Activated naive CD8-positive, alpha-beta T cell treated with anti-CD3 and anti-CD28 coated beads, Interleukin-2, amount 50 U/mL, for 16 hours (primary cell): ENCODE measurements around the gene GPHN.

Experiments used
- DNase-seq: peaks from one replicate; pipeline ENCODE4 v3.0.0-alpha.2; 2020; ENCODE audit warnings: low read depth, low spot score

GPHN gene

DNA sequence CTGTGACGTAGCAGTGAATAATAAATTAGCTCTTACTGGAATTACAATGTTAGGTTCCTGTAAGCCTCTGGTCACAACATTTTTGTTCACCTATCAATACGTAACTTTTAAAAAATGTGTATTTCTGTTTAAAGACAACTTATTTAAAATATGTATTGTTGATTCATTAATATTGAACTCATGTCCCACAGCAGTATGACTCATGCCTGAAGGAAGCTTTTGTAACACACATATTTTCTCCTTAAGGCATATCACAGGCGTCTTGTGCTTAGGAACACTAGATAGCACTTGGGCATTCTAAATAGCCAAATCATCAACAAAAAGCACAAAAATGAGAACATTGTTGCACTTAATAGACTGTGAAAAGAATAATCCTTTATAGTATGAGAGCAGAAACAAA lies 92.5 kb downstream of the GPHN start:
- no peak for DNase-seq

DNA sequence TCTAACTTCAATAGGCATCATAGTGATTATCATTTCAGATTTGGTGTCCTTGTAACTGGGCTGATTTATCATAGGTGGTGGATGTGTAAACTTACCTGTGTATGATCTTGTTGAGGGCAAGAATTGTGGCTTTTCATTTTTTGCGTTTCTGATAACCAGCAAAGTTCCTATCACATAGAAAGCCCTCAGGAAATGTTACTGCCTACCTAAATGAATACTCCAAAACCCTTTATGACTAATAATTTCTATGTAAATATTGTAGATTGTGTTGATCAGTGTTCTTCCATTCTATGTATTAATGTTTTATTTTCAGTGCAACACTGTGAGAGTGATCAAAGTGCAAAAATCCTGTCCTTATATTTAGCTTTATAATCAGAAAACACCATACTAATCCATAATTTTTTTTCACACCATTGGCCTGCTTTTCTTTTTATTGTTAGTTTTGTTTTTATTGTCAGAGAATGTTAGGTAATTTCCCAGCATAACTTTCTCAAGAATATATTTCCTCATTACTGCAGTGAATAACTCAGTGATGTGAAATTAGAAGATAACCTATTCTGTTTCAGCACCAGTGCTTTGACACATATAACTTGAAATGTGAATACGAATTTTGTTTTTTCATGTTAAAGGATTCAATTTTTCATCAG lies 94.1 kb downstream of the GPHN start:
- DNase-seq = no peak

DNA sequence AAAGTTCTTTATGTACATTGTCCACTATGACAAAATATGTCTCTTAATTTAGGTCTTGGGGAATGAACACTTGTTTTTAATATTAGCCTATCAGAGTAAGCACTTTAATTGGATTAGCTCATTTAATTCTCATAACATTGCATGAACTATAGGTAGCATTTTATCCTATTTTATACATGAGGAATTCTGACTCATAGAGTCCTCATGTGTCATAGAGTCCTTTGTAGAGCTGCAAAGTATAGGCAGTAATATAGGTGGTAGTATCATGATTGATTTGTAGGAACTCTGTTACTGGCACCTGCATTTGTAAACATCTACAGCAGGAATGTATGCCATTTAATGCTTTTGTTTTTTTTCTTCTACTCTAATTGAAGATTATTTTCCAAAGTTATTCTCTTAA lies 96.0 kb downstream of the GPHN start:
- DNase-seq = no peak

DNA sequence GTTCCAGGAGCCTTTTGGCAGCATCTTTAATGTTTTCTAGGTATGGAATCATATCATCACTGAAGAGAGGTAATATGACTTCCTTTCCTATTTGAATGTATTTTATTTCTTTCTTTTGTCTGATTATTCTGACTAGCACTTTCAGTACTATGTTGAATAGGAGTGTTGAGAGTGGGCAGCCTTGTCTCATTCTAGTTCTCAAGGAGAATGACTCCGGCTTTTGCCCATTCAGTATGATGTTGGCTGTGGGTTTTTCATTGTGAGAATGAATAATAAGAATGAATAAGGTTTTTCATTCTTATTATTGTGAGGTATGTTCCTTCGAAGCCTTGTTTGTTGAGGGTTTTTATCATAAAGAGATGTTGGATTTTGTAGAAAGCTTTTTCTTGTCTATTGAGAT lies 98.9 kb downstream of the GPHN start:
- DNase-seq = no peak

DNA sequence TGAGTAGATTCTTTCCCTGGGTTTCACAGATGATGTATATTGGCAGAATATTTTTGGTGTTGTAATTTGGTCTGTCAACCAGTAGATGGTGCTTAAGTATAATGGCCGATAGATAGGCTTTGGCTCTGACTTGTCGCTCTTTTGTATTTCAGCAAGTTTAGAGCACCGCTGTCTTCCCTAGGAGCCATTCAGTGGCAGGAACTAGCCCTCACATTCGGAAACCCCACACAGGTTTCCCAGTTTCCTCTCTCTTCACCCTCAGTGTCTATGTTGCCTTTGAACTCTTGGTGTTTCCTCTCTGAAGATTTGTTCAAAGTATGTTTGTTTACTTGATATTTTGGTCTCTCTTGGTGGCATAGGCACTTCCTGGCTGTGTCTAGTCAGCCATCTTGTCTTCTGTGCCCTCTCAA lies 102.2 kb downstream of the GPHN start:
- DNase-seq = no peak

DNA sequence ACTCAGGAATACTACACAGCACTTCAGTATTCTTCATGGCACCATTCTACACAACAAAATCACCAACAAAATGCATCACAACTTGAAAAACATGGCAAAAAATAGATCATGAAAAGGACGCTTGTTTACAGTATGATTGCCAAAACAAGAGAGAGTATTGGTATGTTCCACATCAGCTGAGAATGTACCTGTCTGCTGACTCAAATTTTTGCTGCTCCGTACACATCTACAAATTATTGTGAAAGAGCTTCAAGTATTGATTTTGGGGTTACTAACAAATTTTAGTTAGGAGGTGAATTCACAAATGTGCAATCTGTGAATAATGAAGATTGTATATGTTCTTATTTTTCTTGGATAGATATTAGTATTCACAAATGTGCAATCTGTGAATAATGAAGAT lies 105.4 kb downstream of the GPHN start:
- DNase-seq = no peak

DNA sequence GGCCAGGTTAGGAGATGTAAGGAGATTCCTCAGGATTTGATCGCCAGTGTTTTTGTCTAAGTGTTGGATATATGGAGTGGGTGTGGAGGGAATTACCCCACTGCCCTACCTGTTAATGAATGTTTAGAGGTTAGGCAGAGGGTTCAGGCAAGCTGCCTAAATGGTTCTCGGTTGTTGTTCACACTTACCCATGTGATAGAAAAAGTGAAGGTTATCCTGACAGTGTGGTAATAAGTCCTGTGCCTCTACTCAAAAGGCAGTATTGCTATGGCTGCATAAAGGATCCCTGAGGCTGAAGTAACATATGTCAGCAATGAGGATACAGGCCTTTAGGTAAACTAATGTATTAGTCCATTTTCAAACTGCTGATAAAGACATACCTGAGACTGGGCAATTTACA lies 112.0 kb downstream of the GPHN start:
- DNase-seq = no peak

DNA sequence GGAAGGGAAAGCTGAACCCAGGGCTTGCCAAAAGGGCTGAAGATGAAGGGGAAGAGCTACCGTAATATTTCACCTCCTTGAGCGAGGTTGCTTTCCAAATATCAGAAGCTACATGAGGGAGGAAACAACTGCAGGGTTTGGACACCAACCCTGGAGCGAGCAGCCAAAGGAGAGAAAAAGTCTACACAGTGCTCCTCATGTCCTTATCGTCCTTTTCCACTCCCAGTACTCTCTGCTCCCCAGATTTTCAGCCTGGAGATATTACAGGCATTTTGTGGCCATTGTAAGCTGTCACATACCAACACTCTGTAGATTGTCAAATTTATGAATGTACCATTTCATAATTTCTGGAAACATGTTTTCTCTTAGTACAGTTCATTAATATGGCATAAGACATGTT lies 115.9 kb downstream of the GPHN start:
- no peak for DNase-seq

DNA sequence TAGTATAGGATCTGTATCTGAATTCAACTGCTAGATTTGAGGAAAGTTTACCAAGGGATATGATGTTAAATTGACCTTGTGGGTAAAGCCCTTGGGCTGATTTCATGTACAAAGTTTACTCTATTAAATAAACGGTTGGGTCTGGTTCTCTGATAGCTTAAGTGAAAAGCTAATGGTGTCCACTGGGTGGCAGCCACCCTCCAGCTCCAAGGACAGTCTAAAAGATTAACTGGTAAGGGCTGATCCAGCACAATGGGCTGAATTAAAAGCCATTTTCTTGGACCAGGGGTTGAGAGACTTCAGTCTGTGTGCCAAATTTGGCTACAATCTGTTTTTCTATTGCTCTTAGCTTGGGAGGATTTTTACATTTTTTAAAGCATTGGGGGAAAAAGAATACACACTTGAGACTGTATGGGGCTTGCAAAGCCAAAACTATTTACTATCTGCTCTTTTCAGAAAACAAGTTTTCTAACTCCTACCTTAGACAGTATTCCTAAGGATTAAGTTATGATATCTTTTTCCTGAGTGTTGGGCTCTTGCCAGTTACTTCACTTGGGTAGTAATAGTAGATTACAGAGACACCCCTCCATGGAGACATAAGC lies 116.5 kb downstream of the GPHN start:
- no peak for DNase-seq

DNA sequence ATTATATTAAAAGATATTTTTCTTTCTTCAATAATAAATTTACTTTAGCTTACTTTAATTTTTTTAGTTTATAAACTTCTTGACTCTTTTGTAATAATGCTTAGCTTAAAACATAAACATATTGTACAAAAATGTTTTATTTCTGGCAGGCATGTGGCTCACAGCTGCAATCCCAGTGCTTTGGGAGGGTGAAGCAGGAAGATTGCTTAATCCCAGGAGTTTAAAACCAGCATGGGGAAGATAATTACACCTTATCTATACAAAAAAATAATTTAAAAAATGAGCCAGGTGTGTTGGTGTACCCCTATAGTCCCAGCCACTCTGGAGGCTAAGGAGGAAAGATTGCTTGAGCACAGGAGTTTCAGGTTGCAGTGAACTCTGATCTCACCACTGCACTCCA lies 120.7 kb downstream of the GPHN start:
- DNase-seq = no peak

DNA sequence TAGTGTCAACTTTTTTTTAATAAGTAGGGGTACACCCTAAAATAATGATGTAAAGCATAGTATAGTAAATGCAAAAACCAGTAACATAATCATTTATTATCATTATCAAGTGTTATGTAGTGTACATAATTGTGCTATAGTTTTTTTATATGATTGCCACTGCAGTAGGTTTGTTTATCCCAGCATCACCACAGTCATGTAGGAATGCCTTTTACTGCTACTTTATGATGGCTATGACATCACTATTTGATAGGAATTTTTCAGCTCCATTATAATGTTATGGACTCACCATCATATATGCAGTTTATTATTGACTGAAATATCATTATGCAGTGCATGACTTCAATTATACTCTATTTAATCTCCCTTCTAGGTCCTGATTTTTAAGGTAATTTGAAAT lies 121.6 kb downstream of the GPHN start:
- no peak for DNase-seq

DNA sequence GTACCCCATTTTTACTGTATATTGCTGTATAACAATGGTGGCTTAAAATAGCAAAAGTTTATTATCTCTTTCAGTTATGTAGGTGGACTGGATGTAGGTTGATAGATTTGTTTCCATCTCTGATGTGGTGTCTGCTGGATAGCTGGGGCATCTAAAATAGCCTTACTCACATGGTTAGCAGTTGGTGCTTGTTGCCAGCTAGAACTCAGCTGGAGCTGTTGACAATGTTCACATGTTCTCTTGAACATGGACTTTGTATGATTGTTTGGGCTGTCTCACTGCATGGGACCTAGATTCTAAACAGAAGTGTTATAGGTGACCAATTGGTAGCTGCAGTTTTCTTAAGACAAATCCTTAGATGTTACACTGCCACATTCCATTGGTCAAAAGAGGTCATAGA lies 126.9 kb downstream of the GPHN start:
- no peak for DNase-seq

DNA sequence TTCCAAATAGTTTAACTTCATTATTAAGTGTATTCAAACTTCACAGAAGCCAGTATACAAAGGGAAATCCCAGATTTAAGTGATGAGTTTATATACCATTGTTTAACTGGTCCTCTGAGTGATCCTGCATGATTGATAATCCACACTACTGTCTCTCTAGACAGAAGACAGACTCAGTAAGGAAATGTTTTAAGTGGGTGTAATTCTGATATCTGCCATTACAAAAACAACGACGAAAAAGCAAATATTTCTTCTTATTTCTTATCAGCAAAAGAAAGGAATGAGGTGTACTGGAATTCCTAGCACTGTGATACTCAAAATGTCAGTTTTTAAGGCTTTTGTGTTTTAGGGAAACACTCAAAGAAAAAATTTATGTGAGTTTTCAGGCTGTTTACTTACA lies 127.5 kb downstream of the GPHN start:
- DNase-seq = no peak

DNA sequence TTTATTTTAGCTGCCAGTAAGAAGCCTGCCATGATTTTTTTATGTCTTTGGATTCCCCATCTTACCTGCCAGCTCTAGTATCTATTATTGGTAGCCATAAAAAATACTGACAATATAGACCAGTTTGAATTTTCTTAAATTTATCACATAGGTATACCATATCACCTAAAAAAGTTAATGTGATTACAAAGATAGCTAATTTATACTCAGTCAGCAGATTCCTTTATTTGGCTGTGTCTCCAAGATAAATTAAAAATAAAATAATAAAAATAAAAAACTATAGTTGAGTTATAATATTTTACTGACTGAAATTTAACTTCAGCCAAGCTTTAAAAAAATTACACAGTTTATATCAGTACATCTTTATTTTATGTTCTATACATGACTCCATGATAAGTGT lies 128.3 kb downstream of the GPHN start:
- no peak for DNase-seq

DNA sequence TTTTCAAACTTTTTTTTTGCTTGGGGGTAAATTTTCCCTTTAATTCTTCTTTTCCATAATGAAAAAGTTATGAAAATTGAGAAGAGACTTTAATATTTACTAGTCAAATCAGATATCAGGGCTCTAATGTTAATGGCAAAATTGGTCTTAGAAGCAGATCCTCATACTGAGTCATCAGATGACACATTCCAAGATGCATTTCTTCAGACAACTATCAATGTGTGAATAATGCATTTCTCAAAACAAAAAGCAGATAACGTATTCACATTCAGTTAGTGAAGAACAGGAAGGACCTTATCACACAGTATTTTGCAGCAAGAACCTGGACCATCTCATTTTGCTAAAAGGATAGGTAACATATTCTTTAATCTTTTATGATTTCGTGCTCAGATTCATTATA lies 130.7 kb downstream of the GPHN start:
- DNase-seq = no peak

DNA sequence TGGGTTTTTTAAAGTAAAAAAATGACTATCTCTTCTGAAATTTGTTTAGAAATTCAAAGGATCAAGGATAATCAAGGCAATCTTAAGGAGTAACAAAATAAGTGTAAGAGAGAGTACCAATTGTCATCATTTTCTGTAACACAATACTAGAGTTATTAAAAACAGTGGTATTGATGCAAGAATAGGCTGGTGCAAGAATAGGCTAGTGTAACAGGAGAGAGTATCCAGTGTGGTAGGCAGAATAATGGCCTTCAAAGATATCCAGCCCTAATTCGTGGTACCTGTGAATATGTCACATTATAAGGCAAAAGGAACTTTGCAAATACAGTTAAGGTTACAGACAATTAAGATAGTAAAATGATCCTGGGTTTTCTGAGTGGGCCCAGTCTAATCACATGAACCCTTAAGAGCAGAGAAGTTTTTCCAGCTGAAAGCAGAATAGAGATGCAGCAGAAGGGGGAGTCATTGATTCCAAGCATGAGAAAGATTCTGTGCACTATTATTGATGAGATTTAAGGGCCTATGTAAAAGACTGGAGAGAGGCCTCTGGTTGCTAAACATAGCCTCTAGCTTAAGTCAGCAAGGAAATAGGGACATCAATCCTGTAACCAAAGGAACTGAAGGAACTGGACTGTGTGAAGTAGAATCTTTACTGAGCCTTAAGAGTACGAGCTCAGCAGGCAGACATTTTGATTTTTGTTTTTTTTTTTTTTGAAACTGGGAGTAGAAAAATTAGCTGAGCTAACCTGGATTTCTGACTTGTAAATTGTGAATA lies 134.1 kb downstream of the GPHN start:
- DNase-seq = no peak

DNA sequence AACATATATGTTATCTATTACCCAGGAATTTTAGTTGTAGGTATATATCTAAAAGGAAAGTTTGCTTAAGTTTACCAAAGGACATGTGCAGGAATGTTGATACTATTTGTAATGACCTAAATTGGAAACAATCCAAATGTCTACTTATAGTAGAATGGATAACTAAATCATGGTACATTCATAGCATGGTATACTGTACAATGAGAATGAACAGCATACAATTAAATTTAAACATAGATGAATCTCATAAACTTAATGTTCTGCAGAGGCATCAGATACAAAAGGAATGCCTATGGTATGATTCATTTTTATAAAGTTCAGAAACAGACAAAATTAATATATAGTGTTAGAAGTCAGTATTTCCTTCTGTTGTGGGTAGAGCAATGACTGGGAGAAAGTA lies 135.4 kb downstream of the GPHN start:
- no peak for DNase-seq

DNA sequence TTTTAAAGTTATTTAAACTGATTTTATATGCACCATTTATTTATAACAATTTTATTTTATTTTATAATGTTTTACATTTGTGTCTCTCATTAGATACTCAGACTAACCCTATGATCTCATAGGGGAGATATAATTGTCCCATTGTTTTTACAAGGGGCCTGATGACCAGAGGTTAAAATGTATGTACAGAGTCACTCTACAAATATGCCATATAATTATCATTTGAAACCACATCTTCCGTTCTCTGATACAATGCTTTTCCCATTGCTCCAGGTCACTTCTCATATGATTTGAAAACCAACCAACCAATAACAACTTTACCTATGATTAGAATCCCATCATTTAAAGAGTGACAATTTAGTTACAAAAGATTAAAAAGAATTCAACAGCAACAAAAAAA lies 137.8 kb downstream of the GPHN start:
- DNase-seq = no peak

DNA sequence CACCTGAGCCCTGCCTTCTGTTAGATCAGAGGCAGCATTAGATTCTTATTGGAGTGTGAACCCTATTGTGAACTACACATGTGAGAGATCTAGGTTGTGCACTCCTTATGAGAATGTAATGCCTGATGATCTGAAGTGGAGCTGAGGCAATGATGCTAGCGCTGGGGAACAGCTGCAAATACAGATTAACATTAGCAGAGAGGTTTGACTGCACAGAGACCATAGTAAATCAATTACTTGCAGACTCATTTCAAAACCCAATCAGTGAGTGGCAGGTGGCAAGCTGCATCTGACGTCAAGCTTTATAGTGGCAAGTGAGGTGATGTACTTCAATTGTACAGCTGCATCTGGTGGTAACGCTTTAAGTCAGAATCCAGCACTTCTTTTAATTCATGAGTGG lies 141.6 kb downstream of the GPHN start:
- DNase-seq = no peak

DNA sequence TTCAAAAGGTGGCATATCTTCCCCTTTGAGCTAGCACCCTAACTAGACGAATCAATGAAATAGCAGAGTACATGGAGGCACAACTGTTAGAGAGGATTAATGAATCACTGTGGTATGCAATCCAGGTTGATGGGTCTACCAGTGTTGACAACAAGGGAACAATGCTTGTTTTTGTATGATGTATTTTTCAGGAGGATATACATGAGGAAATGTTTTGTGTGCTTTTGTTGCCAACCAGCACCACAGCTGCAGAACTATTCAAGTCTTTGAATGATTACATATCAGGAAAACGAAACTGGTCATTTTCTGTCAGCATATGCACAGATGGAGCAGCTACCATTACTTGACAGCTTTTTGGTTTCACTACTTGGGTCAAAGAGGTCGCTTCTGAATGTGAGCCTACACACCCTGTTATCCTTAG lies 142.6 kb downstream of the GPHN start:
- no peak for DNase-seq

DNA sequence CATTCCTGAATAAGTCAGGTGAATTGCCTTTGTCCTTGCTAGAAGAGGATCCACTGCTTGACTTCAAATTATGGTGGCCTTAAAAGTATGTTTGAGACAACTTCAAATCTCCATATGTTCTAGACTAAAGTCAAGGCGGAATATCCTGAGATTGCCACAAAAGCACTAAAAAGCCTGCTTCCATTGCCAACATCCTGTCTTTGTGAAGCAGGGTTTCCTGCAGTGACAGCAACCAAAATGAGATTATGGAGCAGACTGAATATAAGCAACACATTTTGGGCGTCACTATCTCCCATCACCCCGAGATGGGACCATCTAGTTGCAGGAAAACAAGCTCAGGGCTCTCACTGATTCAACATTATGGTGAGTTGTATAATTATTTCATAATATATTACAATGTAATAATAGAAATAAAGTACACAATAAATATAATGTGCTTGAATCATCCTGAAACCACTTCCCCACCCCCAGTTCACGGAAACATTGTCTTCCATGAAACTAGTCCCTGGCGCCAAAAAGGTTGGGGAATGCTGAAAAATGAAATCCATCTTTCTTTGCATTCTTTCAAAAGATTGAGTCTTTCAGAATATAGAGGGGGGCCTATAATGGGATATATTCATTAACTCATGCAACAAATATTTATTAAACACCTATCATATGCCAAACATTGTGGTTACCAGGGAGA lies 143.7 kb downstream of the GPHN start:
- no peak for DNase-seq

DNA sequence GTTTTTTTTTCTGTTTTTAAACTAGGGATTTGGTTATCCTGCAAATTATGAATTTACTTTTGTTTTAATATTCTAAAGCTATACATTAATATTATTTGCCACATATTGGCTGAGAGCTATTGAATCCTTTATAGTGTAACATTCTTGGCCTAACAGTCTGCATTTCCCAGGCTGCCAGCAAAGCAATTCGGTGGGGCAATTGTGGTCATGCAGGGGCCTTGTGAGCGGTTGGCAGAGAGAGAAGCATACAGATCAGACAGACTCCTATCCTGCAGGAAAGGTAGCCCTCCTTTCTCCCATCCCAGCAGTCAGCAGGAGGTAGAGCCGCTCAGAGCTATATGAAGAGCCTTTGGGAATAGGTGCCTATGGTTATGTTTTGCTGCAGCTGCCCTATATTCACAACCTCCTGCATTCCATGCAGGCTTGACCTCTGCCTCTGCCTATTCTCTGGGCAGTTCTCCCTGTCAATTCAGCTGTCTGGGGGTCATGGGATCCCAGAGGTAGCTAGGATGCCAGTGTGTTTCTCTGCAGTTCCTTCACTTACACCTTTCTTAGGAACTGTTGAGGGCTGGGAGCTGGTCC lies 144.7 kb downstream of the GPHN start:
- DNase-seq = no peak
